NB4 (cell line): ENCODE data around the gene EVC2.
A peak's percentile ranks its signal among the peaks of the same experiment; 100 is the strongest.

Source experiments
- DNase-seq: peaks from one replicate; pipeline ENCODE4 v3.0.0; 2010; ENCODE audit warnings: low read depth
- H3K4me3 ChIP-seq: one replicate; pipeline ENCODE4 v1.5.1; 2011; ENCODE audit warnings: mild to moderate bottlenecking, low read depth, low read length, moderate library complexity
- MYC ChIP-seq: IDR thresholded peaks from 2 replicates; pipeline ENCODE4 v1.6.1; 2011; ENCODE audit warnings: low read depth, low read length
- POLR2A ChIP-seq: IDR thresholded peaks from 2 replicates; pipeline ENCODE4 v1.6.1; 2011; ENCODE audit warnings: mild to moderate bottlenecking; ENCODE audit not compliant: insufficient read length; ENCODE audit errors: extremely low read depth
- TF ChIP-seq, protein P1 (sequence below): IDR thresholded peaks from 2 replicates; pipeline ENCODE4 v1.6.1; 2011; ENCODE audit warnings: low read depth, low read length
- TF ChIP-seq, protein P2 (sequence below): IDR thresholded peaks from one replicate; pipeline ENCODE4 v1.5.1; 2012; ENCODE audit warnings: low read depth, low read length

Gene EVC2

DNA sequence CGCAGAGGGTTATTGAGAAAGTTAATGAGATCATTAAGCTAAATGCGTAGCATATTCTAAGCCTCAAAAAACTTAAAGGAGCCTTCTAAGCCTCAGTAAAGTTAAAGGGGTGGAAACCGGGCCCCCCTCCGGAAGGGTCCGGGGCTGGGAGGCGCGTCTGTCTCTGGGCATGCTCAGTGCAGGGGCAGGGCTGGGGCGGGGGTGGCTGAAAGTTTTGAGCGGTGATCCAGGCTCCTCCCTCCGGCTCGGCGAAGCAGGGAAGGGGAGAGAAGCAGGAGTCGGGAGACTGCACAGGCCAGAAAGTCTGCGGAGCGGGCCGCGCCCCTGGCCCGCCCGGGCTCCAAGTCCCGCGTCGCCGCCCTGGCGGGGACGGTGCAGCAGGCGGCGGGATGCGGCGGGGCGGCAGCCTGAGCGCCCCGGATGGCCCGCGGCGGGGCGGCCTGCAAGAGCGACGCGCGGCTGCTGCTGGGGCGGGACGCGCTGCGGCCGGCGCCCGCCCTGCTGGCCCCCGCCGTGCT is 2.7 kb upstream of the EVC2 start, which contains the start of gene EVC:
Gene EVC, plus strand, starts transcription at position 241 of the 518 bp plus-strand sequence. Its CDS starts 180 bp downstream, at position 421.
- TF ChIP-seq, protein P1, sequence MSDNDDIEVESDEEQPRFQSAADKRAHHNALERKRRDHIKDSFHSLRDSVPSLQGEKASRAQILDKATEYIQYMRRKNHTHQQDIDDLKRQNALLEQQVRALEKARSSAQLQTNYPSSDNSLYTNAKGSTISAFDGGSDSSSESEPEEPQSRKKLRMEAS = no peak
- TF ChIP-seq, protein P2, sequence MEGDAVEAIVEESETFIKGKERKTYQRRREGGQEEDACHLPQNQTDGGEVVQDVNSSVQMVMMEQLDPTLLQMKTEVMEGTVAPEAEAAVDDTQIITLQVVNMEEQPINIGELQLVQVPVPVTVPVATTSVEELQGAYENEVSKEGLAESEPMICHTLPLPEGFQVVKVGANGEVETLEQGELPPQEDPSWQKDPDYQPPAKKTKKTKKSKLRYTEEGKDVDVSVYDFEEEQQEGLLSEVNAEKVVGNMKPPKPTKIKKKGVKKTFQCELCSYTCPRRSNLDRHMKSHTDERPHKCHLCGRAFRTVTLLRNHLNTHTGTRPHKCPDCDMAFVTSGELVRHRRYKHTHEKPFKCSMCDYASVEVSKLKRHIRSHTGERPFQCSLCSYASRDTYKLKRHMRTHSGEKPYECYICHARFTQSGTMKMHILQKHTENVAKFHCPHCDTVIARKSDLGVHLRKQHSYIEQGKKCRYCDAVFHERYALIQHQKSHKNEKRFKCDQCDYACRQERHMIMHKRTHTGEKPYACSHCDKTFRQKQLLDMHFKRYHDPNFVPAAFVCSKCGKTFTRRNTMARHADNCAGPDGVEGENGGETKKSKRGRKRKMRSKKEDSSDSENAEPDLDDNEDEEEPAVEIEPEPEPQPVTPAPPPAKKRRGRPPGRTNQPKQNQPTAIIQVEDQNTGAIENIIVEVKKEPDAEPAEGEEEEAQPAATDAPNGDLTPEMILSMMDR = no peak
- TF ChIP-seq POLR2A (no peak), MYC (no peak)
- DNase-seq = no peak
- no peak within 1 kb of the TSS for H3K4me3 ChIP-seq

GRCh38 chr4:5710065-5710960 is 2.0 kb upstream of the EVC2 start:
- H3K4me3 ChIP-seq = no peak overlapping the region
- no peak for DNase-seq
- TF ChIP-seq, protein P1 = no peak
- TF ChIP-seq POLR2A = no peak
- TF ChIP-seq, protein P2 = peak; percentile 9

DNA sequence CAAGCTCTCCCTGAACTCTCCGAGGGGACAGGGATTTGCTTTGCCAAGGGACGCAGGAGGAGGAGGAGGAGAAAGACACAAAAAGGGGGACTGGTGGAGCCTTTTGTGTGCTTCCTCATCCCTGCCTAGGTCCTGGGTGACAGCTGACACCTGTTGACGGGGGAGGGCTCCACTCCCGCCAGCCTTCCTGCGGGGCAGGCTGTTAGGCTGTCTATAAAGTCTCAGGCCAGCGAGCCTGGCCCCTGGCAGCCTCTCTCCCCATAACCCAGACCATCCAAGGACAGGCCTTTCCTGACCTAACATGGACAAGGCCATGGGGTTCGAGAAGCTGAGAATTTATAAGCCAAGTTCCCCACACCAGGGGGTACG is 832 bp upstream of the EVC2 start:
- TF ChIP-seq MYC (no peak), POLR2A (no peak)
- TF ChIP-seq, protein P2 = no peak
- TF ChIP-seq, protein P1 = no peak
- no peak for DNase-seq
- no peak overlapping the region for H3K4me3 ChIP-seq

DNA sequence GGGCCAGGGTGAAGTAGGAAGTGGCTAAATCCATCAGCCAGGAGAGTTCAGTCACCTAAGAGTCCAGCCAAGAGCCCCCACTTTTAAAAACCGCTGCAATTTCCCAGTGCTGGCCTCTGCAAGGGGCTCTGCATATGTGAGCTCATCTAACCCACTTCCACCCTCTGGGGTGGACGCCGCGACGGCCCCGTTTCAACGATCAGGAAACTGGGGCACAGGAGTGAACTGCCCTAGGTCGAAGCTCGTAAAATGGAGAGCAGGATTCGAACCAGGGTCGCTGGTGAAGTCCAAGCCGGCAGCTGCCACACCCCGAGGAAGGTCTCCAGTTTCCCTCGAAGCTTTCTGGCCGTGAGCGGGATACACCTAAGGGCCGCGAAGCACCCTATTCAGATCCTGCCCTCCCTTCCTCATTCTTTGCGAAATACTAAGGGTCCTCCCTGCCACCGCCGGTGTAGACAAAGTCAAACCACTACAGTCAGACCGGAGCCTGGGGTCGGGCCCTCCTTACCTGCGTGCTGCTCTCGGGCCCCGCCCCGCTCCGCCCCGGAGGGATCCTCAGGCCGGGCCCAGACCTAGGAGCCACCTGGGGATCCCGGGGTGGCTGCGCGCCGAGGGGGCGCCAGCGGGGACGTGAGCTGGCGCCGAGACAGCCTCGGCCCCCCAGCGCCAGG is 446 bp downstream of the EVC2 start:
- TF ChIP-seq POLR2A = no peak
- TF ChIP-seq, protein P2 = no peak
- TF ChIP-seq, protein P1 = no peak
- no peak for TF ChIP-seq MYC
- DNase-seq = no peak
- no peak overlapping the region for H3K4me3 ChIP-seq

GRCh38 chr4:5707366-5707765 is 993 bp downstream of the EVC2 start:
- TF ChIP-seq POLR2A (no peak), MYC (no peak)
- TF ChIP-seq, protein P2 = no peak
- TF ChIP-seq, protein P1 = no peak
- no peak for DNase-seq
- H3K4me3 ChIP-seq = no peak overlapping the region
